ENCODE measurements around the gene LMX1A. TPM values are rescaled to one million over a fixed set of nuclear protein-coding genes. Genes with fewer than 3 reads are reported as not detected.

LMX1A gene
- total RNA-seq, 1 experiment from 2014 or later = not detected

GRCh38 chr1:165162671-165163241 lies 193.8 kb downstream of the LMX1A start:
- H3K36me3 Mint-ChIP-seq (ENCODE audit: insufficient read depth, unreplicated experiment) = no peaks in the 10 kb centered on the region
- intact Hi-C loops (cut with micrococcal nuclease) = no loop called here
- DNase-seq (ENCODE audit: unreplicated experiment) = peak; percentile 81
- no peak overlapping the region for H3K4me3 Mint-ChIP-seq (ENCODE audit: unreplicated experiment)
- H3K27ac Mint-ChIP-seq (ENCODE audit: low read depth, unreplicated experiment) = no peak overlapping the region
- H3K27me3 Mint-ChIP-seq (ENCODE audit: insufficient read depth, unreplicated experiment) = peaks cover 14% of the 10 kb centered on the region
- BruUV-seq (replicated peaks) = no TSS peak
- TF ChIP-seq CTCF (IDR thresholded peaks at IDR 0.05; ENCODE audit: unreplicated experiment) = no peak
- ChIA-PET CTCF (interaction anchor here (0.5 to 3.9 kb wide), 17 partner anchors 8 to 1821 kb away, joined by 3 to 56 read pairs (median 4); no protein-coding TSS in a partner anchor), POLR2A (interaction anchor here (0.9 to 2.6 kb wide), 3 partner anchors 9 to 10 kb away, joined by 3 to 14 read pairs (median 6); no protein-coding TSS in a partner anchor)
- no peaks in the 10 kb centered on the region for H3K9me3 Mint-ChIP-seq (ENCODE audit: unreplicated experiment)
- no peaks in the 10 kb centered on the region for H3K4me1 Mint-ChIP-seq (ENCODE audit: insufficient read depth, unreplicated experiment)

- CTCF ChIA-PET = interaction anchor here (0.6 to 3.9 kb wide), 12 partner anchors 8 to 1975 kb away, joined by 3 to 56 read pairs (median 8); no protein-coding TSS in a partner anchor
- no TSS peak for BruUV-seq (replicated peaks)
- POLR2A ChIA-PET = interaction anchor here (0.7 to 2.6 kb wide), 2 partner anchors 8 to 152 kb away, joined by 3 to 6 read pairs; no protein-coding TSS in a partner anchor
- peak; percentile 42 for DNase-seq (ENCODE audit: unreplicated experiment)
- H3K36me3 Mint-ChIP-seq (ENCODE audit: insufficient read depth, unreplicated experiment) = no peaks in the 10 kb centered on the region
- no peak for TF ChIP-seq CTCF (IDR thresholded peaks at IDR 0.05; ENCODE audit: unreplicated experiment)
- no peak overlapping the region for H3K27ac Mint-ChIP-seq (ENCODE audit: low read depth, unreplicated experiment)
- H3K4me1 Mint-ChIP-seq (ENCODE audit: insufficient read depth, unreplicated experiment) = no peaks in the 10 kb centered on the region
- peaks cover 22% of the 10 kb centered on the region for H3K27me3 Mint-ChIP-seq (ENCODE audit: insufficient read depth, unreplicated experiment)
- no peaks in the 10 kb centered on the region for H3K9me3 Mint-ChIP-seq (ENCODE audit: unreplicated experiment)
- intact Hi-C loops (cut with micrococcal nuclease) = no loop called here
- H3K4me3 Mint-ChIP-seq (ENCODE audit: unreplicated experiment) = no peak overlapping the region
Measured at GRCh38 chr1:165161130-165161529, 195.4 kb downstream of the LMX1A start.

- Mint-ChIP-seq H3K4me1 (ENCODE audit: insufficient read depth, unreplicated experiment) (no peaks in the 10 kb centered on the region), H3K27ac (ENCODE audit: low read depth, unreplicated experiment) (no peak overlapping the region), H3K4me3 (ENCODE audit: unreplicated experiment) (no peak overlapping the region), H3K9me3 (ENCODE audit: unreplicated experiment) (no peaks in the 10 kb centered on the region), H3K36me3 (ENCODE audit: insufficient read depth, unreplicated experiment) (no peaks in the 10 kb centered on the region), H3K27me3 (ENCODE audit: insufficient read depth, unreplicated experiment) (peaks cover 50% of the 10 kb centered on the region)
- intact Hi-C loops (cut with micrococcal nuclease) = no loop called here
- no peak for DNase-seq (ENCODE audit: unreplicated experiment)
- BruUV-seq (replicated peaks) = no TSS peak
- ChIA-PET POLR2A (interaction anchor here (1.4 kb wide), 1 partner anchor 9 kb away, joined by 6 read pairs; no protein-coding TSS in a partner anchor), CTCF (interaction anchor here (0.9 to 3.7 kb wide), 10 partner anchors 8 to 216 kb away, joined by 3 to 46 read pairs (median 6); no protein-coding TSS in a partner anchor)
- TF ChIP-seq CTCF (IDR thresholded peaks at IDR 0.05; ENCODE audit: unreplicated experiment) = no peak
Measured at GRCh38 chr1:165153182-165153581, 203.3 kb downstream of the LMX1A start.

- CTCF ChIA-PET = interaction anchor here (0.6 to 3.7 kb wide), 10 partner anchors 8 to 216 kb away, joined by 3 to 46 read pairs (median 6); no protein-coding TSS in a partner anchor
- Mint-ChIP-seq H3K36me3 (ENCODE audit: insufficient read depth, unreplicated experiment) (no peaks in the 10 kb centered on the region), H3K27me3 (ENCODE audit: insufficient read depth, unreplicated experiment) (peaks cover 45% of the 10 kb centered on the region), H3K4me1 (ENCODE audit: insufficient read depth, unreplicated experiment) (no peaks in the 10 kb centered on the region), H3K27ac (ENCODE audit: low read depth, unreplicated experiment) (no peak overlapping the region), H3K9me3 (ENCODE audit: unreplicated experiment) (no peaks in the 10 kb centered on the region), H3K4me3 (ENCODE audit: unreplicated experiment) (no peak overlapping the region)
- POLR2A ChIA-PET = interaction anchor here (1.4 kb wide), 1 partner anchor 9 kb away, joined by 6 read pairs; no protein-coding TSS in a partner anchor
- BruUV-seq (replicated peaks) = no TSS peak
- TF ChIP-seq CTCF (IDR thresholded peaks at IDR 0.05; ENCODE audit: unreplicated experiment) = no peak
- intact Hi-C loops (cut with micrococcal nuclease) = no loop called here
- DNase-seq (ENCODE audit: unreplicated experiment) = peak; percentile 60
Measured at GRCh38 chr1:165152727-165153126, 203.8 kb downstream of the LMX1A start.
